Ovary (tissue), 3 donors: Measurements from ENCODE around the gene NPAP1.

ENCODE experiments used
- CTCF ChIP-seq, 3 donors: fragments of 450-650 bp in 2 of 3; fragments of 200-600 bp in 1 of 3; IDR thresholded peaks; one replicate each; pipeline versions ENCODE4 v1.5.1 to v1.8.0; 2016 to 2022; ENCODE audit warnings: antibody characterized with exemption in 3 of 3, mild to moderate bottlenecking in 1 of 3
- EP300 ChIP-seq: sonication (generic); formaldehyde crosslinking; IDR thresholded peaks from one replicate; pipeline ENCODE4 v1.6.1; 2017; ENCODE audit warnings: antibody characterized with exemption
- POLR2A ChIP-seq: fragments of 450-650 bp; IDR thresholded peaks from one replicate; pipeline ENCODE4 v1.6.1; 2017; ENCODE audit warnings: antibody characterized with exemption, mild to moderate bottlenecking, moderate library complexity
- donor health status: DM: no; HTN: no; CAD: no.

DNA sequence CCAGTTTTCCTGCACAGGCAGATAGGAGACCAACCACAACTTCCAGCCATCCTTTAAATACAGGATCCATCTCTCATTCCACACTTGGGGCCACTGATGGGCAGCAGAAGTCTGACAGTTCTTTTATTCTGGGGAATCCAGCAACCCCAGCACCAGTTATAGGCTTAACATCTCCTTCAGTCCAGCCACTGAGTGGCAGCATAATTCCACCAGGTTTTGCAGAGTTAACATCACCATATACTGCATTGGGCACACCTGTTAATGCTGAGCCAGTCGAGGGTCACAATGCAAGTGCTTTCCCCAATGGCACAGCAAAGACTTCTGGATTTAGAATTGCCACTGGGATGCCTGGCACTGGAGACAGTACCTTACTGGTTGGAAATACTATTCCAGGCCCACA, 2.9 kb downstream of the NPAP1 start:
- no peak for TF ChIP-seq POLR2A
- no peak for TF ChIP-seq CTCF (IDR thresholded peaks at IDR 0.05)
- TF ChIP-seq EP300, result no peak
